ENCODE results near the gene OGFOD3. TPM values are rescaled to one million over a fixed set of nuclear protein-coding genes. Genes with fewer than 3 reads are reported as not detected.

OGFOD3 gene
- 22.5 and 48.0 TPM in 2 replicates for total RNA-seq

GRCh38 chr17:82418001-82418986, at the start of gene OGFOD3, which contains the start of gene HEXD:
Gene OGFOD3 (minus strand): TSS chr17:82418586. CDS start chr17:82418485, 101 bp downstream.
Gene HEXD (plus strand): TSS chr17:82418347. CDS start chr17:82419800, 1,453 bp downstream.

GRCh38 chr17:82458179-82458884, 39.9 kb upstream of the OGFOD3 start, which contains the start of gene NARF:
Gene NARF (plus strand): TSS chr17:82458741. CDS start chr17:82458804, 63 bp downstream.

GRCh38 chr17:82450357-82451106, 32.1 kb upstream of the OGFOD3 start, which contains the start of gene CYBC1:
Gene CYBC1 (minus strand): TSS chr17:82450752. CDS start chr17:82449254, 1,498 bp downstream.

GRCh38 chr17:82371333-82372248, 46.8 kb downstream of the OGFOD3 start, which contains the start of gene UTS2R:
Gene UTS2R (plus strand): TSS chr17:82371765. CDS start chr17:82374325, 2,560 bp downstream.

GRCh38 chr17:82358465-82359350, 59.7 kb downstream of the OGFOD3 start, which contains the start of gene TEX19:
Gene TEX19 (plus strand): TSS chr17:82359247. CDS start chr17:82362151, 2,904 bp downstream.

Other genes with a start within 250 kb of the OGFOD3 start
- gene CCDC57, start 205.7 kb downstream of the OGFOD3 start, total RNA-seq: 11.8 and 12.5 TPM in 2 replicates
- 54.5 and 74.1 TPM in 2 replicates for gene SLC16A3, start 189.5 kb downstream of the OGFOD3 start, total RNA-seq
- 46.2 and 64.2 TPM in 2 replicates for gene CSNK1D, start 144.9 kb downstream of the OGFOD3 start, total RNA-seq
- gene CD7, start 101.0 kb downstream of the OGFOD3 start, total RNA-seq: 0.43 TPM in 1 of 2 replicates, not detected in the other
- 20.2 and 38.8 TPM in 2 replicates for gene SECTM1, start 84.8 kb downstream of the OGFOD3 start, total RNA-seq
- under 0.01 TPM in 1 of 2 replicates, not detected in the other for gene TEX19, start 59.3 kb downstream of the OGFOD3 start, total RNA-seq
- not detected in 2 replicates for gene UTS2R, start 46.8 kb downstream of the OGFOD3 start, total RNA-seq
- 12.8 and 14.0 TPM in 2 replicates for gene HEXD, start 239 bp downstream of the OGFOD3 start, total RNA-seq
- gene CYBC1, start 32.2 kb upstream of the OGFOD3 start, total RNA-seq: 49.2 and 65.9 TPM in 2 replicates
- gene NARF, start 40.2 kb upstream of the OGFOD3 start, total RNA-seq: 17.7 and 38.7 TPM in 2 replicates
- gene FOXK2, start 101.1 kb upstream of the OGFOD3 start, total RNA-seq: 19.5 and 19.7 TPM in 2 replicates
- 40.9 and 44.3 TPM in 2 replicates for gene WDR45B, start 229.9 kb upstream of the OGFOD3 start, total RNA-seq

Measured in bronchial smooth muscle cell (primary cell).